Heart left ventricle (tissue), 16 donors: ENCODE measurements around the gene ADI1. TPM values are rescaled to one million over a fixed set of nuclear protein-coding genes. Genes with fewer than 3 reads are reported as not detected.
"Not testable (repeated sequence)": the region's sequence is repeated elsewhere in the genome, so short reads cannot be mapped to it uniquely, and the experiment has no call there.

ENCODE experiments used
- ATAC-seq, 4 donors: fragments of 200-7000 bp; cut with Tn5 transposase; one replicate each; pipeline ENCODE4 v1.9.1; 2020 to 2022; ENCODE audit warnings: moderate library complexity in 4 of 4, mild to moderate bottlenecking in 3 of 4, moderate number of reproducible peaks in 1 of 4
- DNase-seq, 5 donors: peaks; one replicate each; pipeline ENCODE4 v3.0.0-alpha.2; 2020
- H3K27ac ChIP-seq, 12 donors: fragments of 200-600 bp; sonication (generic) in 4 of 12; one replicate each; pipeline versions ENCODE4 v1.5.0 to v1.8.0; 2016 to 2022; ENCODE audit warnings: mild to moderate bottlenecking in 2 of 12
- H3K27me3 ChIP-seq, 9 donors: fragments of 200-600 bp; sonication (generic) in 2 of 9; one replicate each; pipeline versions ENCODE4 v1.5.1 to v1.8.0; 2016 to 2022; ENCODE audit warnings: mild to moderate bottlenecking in 3 of 9
- H3K36me3 ChIP-seq, 9 donors: fragments of 200-600 bp; sonication (generic) in 2 of 9; one replicate each; pipeline versions ENCODE4 v1.5.0 to v1.8.0; 2018 to 2022; ENCODE audit warnings: mild to moderate bottlenecking in 2 of 9
- H3K4me1 ChIP-seq, 12 donors: fragments of 200-600 bp; sonication (generic) in 4 of 12; one replicate each; pipeline versions ENCODE4 v1.5.0 to v1.8.0; 2016 to 2022; ENCODE audit warnings: mild to moderate bottlenecking in 3 of 12
- H3K4me3 ChIP-seq, 12 donors: fragments of 200-600 bp; sonication (generic) in 4 of 12; one replicate each; pipeline versions ENCODE4 v1.5.0 to v1.8.0; 2017 to 2022; ENCODE audit warnings: mild to moderate bottlenecking in 9 of 12, moderate library complexity in 4 of 12
- H3K9me3 ChIP-seq, 12 donors: fragments of 200-600 bp; sonication (generic) in 4 of 12; one replicate each; pipeline versions ENCODE4 v1.5.0 to v1.8.0; 2016 to 2022; ENCODE audit warnings: mild to moderate bottlenecking in 1 of 12
- CTCF ChIP-seq, 12 donors: fragments of 200-600 bp; sonication (generic) in 4 of 12; IDR thresholded peaks; one replicate each; pipeline versions ENCODE4 v1.5.0 to v1.8.0; 2018 to 2022; ENCODE audit warnings: antibody characterized with exemption in 12 of 12, mild to moderate bottlenecking in 5 of 12
- POLR2A ChIP-seq, 2 donors: fragments of 450-650 bp; IDR thresholded peaks; one replicate each; pipeline ENCODE4 v1.6.1; 2017; ENCODE audit warnings: antibody characterized with exemption in 2 of 2, mild to moderate bottlenecking in 2 of 2, moderate library complexity in 2 of 2
- WGBS, 4 donors: extraction: QIAGEN DNeasy Blood & Tissue Kit in 2 of 4; methylation state at CpG; one replicate each; pipeline versions ENCODE4 v1.1.5 to v1.1.7; 2013 to 2018; 5-methylcytosine and 5-hydroxymethylcytosine counted together
- intact Hi-C, 10 donors: fragments of 100-400 bp; cut with DNase I; formaldehyde crosslinking; loops; one replicate each; pipeline versions ENCODE4 v1.11.1 to v1.14.2; 2022
- polyA plus RNA-seq, 2 donors: library from polyadenylated mRNA; stranded (reverse); fragments of 200-250 nt; gene quantifications; one replicate each; pipeline ENCODE4 v1.2.3, GENCODE V29; 2013
- total RNA-seq, 9 donors: library from RNA; depleted of rRNA in 2 of 9; stranded (reverse); fragments of >200 nt in 2 of 9; fragmentation: NEBNext Ultra II Directional in 3 of 9; extraction: Animal tissue kit (Norgen Biotek cat#: 25700) in 3 of 9; gene quantifications; one replicate each; pipeline versions ENCODE4 v1.1.0 to v1.2.4, GENCODE V29; 2016 to 2023
- donor health status: ischemic (EF 13 %, LVEDD 7.1; RV severe dilation, severe dysfunction).
- donor health status: healthy with polysubstance abuse.
- donor health status: DM: no; HTN: yes; CAD: no.
- donor health status: DM: no; HTN: no; CAD: no.
- donor health status: ischemic (EF 25% LVEDD 6.9; RV normal size, moderate dysfunction).
- donor health status: ischemic (EF 25% LVEDD 5.7; RV mildly dilated, moderate dysfunction).
- donor health status: healthy.
- donor health status: DM: yes; HTN: yes; CAD: no.
- donor health status: ischemic (EF 35%, LVEDD 5.7; RV mildly dilated, moderate dysfunction).
- donor health status: nonischemic (EF 11% LVEDD 7.7; RV severe dilation, severe dysfunction).
- donor health status: DM: yes; HTN: yes; CAD: no.
- donor health status: PGD.
- donor health status: ischemic (EF 29% LVEDD 5.4; RV normal size, mild dysfunction).
- donor health status: nonischemic (EF 23%, LVEDD 6.1; RV moderate dilation, normal function).

ADI1 gene
- total and polyA plus RNA-seq, 11 donors: 69.2 to 200 (median 166) TPM

- peaks cover 0 to 14% (median 0%) of the 10 kb centered on the region in 12 donors for H3K4me1 ChIP-seq
- no peak overlapping the region for H3K4me3 ChIP-seq
- H3K27ac ChIP-seq: no peak overlapping the region
- no peaks in the 10 kb centered on the region for H3K27me3 ChIP-seq
- no peak for DNase-seq
- H3K9me3 ChIP-seq: peaks cover 0 to 5% (median 0%) of the 10 kb centered on the region in 12 donors
- ATAC-seq: no peak
- TF ChIP-seq CTCF (IDR thresholded peaks at IDR 0.05): no peak
- no peak for TF ChIP-seq POLR2A (IDR thresholded peaks at IDR 0.05)
- WGBS, 4 donors: 90 to 97% (median 95%) methylated on average over 14 of the region's 14 CpGs
- H3K36me3 ChIP-seq: peaks cover 0 to 78% (median 66%) of the 10 kb centered on the region in 9 donors
- intact Hi-C loops: no loop called here
Measured at GRCh38 chr2:3503046-3503445, 16.3 kb downstream of the ADI1 start.

DNA sequence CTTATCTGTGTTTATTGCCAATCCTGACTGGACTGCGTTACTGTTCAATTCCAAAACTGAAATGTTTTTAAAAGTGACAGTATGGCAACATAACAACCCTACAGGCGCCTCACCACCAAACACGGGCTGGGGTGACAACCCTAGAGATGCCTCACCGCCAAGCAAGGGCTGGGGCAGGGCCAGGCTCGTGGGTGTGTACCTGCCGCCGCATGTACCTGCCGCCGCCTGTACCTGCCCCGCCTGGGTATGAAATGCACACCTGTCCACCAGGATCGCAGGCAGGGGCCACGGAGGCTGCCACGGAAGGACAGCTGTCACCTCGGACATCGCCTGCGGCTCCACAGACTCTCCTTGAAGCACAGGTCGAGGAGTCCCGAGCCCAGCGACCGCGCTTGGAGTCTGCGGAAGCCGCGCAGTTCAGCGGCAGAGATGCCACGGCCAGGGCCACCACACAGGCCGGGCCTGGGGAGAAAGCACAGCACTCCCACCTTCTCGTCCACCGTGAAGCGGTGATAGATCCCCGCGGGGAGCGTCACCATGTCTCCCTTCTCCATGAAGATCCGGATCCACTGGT lies 18.9 kb downstream of the ADI1 start:
- DNase-seq (no peak), ATAC-seq (no peak)
- Histone ChIP-seq H3K36me3 (peaks cover 0 to 92% (median 76%) of the 10 kb centered on the region in 9 donors), H3K4me3 (no peak overlapping the region), H3K27ac (no peak overlapping the region), H3K27me3 (no peaks in the 10 kb centered on the region), H3K4me1 (peaks cover 0 to 6% (median 0%) of the 10 kb centered on the region in 12 donors), H3K9me3 (no peaks in the 10 kb centered on the region)
- WGBS, 4 donors: 95 to 97% (median 96%) methylated on average over 21 to 34 of the region's 34 CpGs
- intact Hi-C loops: no loop called here
- TF ChIP-seq POLR2A (IDR thresholded peaks at IDR 0.05) (no peak), CTCF (IDR thresholded peaks at IDR 0.05) (no peak)

DNA sequence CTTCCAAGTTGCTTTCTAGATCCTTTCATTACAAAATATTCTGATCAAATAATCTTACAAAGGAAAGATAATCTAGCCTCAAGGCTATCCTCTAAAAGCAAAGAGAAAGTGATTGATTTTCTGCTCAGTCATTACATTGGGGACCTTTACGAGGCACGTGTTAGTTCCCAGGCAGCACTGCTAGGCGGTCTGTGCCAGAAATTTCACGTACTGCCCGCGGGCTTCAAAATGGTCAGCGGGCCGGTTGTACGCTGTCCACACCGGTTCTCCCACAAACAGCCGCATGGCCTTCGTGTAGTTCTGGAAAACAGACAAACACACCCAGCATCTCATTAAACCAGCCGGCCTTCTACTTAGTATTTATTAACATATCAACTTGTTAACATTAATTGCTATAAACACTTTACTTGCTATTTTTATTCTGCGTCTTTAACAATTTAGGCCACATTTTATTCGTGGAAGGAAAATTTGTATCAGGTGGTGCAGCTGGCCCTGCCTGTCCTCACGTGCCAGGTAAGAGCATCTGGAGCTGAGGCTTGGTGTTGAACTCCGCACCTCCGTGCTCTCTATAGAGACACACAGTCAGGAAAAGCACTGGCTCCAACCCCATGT lies 20.4 kb downstream of the ADI1 start:
- Histone ChIP-seq H3K4me3 (no peak overlapping the region), H3K4me1 (no peaks in the 10 kb centered on the region), H3K36me3 (peaks cover 0 to 83% (median 63%) of the 10 kb centered on the region in 9 donors), H3K9me3 (no peaks in the 10 kb centered on the region), H3K27ac (no peak overlapping the region), H3K27me3 (no peaks in the 10 kb centered on the region)
- 94 to 97% (median 97%) methylated on average over 18 of the region's 18 CpGs for WGBS, 4 donors
- intact Hi-C loops: no loop called here
- no peak for DNase-seq
- TF ChIP-seq POLR2A (IDR thresholded peaks at IDR 0.05): no peak
- no peak for ATAC-seq

DNA sequence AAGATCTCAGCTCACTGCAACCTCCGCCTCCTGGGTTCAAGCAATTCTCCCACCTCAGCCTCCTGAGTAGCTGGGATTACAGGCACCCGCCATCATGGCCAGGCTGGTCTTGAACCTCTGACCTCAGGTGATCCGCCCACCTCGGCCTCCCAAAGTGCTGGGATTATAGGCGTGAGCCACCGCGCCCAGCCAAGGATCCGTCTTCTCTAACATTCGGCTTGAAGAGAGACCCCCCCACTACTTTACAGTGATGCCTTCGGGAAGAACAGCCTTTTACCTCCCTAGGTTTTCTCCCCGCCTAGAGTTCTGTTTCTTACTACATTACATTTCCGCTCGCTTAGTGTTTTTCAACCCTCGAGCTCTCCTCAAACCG lies 22.6 kb downstream of the ADI1 start:
- DNase-seq, H3K27me3 ChIP-seq, H3K27ac ChIP-seq, H3K4me1 ChIP-seq, intact Hi-C loops, H3K9me3 ChIP-seq, ATAC-seq, H3K4me3 ChIP-seq: not testable (repeated sequence)
- 96% methylated on average over 15 of the region's 15 CpGs for WGBS, 4 donors
- H3K36me3 ChIP-seq: peaks cover 0 to 69% (median 61%) of the 10 kb centered on the region in 9 donors

- TF ChIP-seq CTCF (IDR thresholded peaks at IDR 0.05): no peak
- TF ChIP-seq POLR2A (IDR thresholded peaks at IDR 0.05): no peak
- DNase-seq (no peak), ATAC-seq (no peak)
- Histone ChIP-seq H3K27me3 (no peaks in the 10 kb centered on the region), H3K9me3 (no peaks in the 10 kb centered on the region), H3K27ac (no peak overlapping the region), H3K4me1 (peaks cover 0 to 4% (median 0%) of the 10 kb centered on the region in 12 donors), H3K4me3 (no peak overlapping the region), H3K36me3 (peaks cover 0 to 53% (median 51%) of the 10 kb centered on the region in 9 donors)
- intact Hi-C loops: no loop called here
- 92 to 97% (median 95%) methylated on average over 13 of the region's 13 CpGs for WGBS, 4 donors
Measured at GRCh38 chr2:3494984-3495666, 24.2 kb downstream of the ADI1 start.
